ENCODE data around the gene MYO1D. TPM values are rescaled to one million over a fixed set of nuclear protein-coding genes. Genes with fewer than 3 reads are reported as not detected.
"Not testable (repeated sequence)": the region's sequence is repeated elsewhere in the genome, so short reads cannot be mapped to it uniquely, and the experiment has no call there.

Gene MYO1D
- total RNA-seq, 2 experiments from 2014 or later: 2.2 to 2.3 TPM

DNA sequence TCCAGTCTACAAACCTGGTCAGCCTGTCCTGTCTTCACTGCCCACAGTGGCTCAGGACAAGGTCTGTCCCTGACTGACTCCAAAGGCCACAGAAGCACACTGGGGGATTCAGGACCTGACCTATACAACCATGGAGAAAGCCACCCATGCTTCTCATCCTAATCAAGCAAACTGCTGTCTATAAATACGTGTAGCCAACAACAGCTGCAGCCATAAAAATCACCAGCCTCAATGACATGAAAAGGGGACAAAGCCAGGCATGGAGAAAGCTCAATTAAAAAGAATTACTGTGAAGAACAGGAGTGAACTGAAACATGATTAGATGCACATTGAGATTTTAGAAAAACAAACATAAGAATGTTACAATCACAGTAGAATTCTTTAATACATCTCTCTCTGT is 220.0 kb downstream of the MYO1D start:
- no peaks in the 10 kb centered on the region for H3K9me3 Mint-ChIP-seq (ENCODE audit: insufficient read depth)
- ATAC-seq (no peak), DNase-seq (no peak)
- peaks cover 1% of the 10 kb centered on the region for H3K36me3 Mint-ChIP-seq (ENCODE audit: low read depth)
- ChIA-PET CTCF (interaction anchor here (0.8 to 3.4 kb wide), 4 partner anchors 9 to 193 kb away, joined by 3 to 43 read pairs (median 10); no protein-coding TSS in a partner anchor), POLR2A (no interaction called here)
- H3K27me3 Mint-ChIP-seq (ENCODE audit: low read depth): peaks cover 8% of the 10 kb centered on the region
- H3K27ac Mint-ChIP-seq: no peak overlapping the region
- no peak overlapping the region for H3K4me3 Mint-ChIP-seq
- H3K4me1 Mint-ChIP-seq (ENCODE audit: low read depth): no peaks in the 10 kb centered on the region

DNA sequence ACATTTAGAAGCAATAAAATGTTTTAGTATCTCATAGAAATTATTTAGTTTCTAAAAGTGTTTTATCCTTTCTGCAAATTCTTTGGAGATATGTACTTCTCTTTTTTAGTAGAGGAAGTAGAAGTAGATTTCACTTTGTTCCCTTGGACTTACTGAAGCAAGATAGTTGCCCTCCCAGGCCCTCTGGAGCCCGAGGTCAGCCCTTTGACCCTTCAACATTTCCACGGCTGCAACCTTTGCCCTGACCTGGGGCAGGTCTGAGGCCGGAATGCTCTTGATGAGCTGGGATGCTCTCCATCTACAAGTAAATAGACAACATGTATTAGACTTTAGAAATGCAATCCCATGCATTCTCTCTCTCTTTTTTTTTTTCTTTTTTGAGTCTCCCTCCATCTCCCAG is 222.6 kb downstream of the MYO1D start:
- Mint-ChIP-seq H3K27ac (no peak overlapping the region), H3K36me3 (ENCODE audit: low read depth) (peaks cover 13% of the 10 kb centered on the region), H3K4me1 (ENCODE audit: low read depth) (no peaks in the 10 kb centered on the region), H3K9me3 (ENCODE audit: insufficient read depth) (peaks cover 20% of the 10 kb centered on the region), H3K4me3 (no peak overlapping the region), H3K27me3 (ENCODE audit: low read depth) (no peaks in the 10 kb centered on the region)
- ATAC-seq (no peak), DNase-seq (no peak)
- ChIA-PET CTCF (no interaction called here), POLR2A (no interaction called here)

DNA sequence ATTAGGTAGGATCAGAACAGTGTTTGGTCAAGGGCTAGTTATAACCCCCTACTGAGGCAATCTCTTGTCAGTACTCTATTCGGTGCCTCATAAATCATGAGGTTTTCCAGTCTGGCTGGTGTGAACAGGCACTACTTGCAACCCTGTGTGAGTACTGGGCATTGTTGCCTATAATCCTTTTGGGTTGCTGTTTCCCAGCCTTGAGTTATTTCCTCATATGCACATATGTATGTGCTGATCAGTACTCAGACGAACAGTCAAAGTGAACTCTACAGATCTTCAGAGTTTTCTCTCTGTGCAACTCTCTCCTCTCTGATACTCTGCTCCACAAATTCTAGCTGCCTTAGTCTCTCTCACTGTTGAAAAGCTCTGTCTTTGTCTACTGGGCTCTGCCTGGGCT is 225.8 kb downstream of the MYO1D start:
- no peaks in the 10 kb centered on the region for H3K27me3 Mint-ChIP-seq (ENCODE audit: low read depth)
- ChIA-PET POLR2A (no interaction called here), CTCF (interaction anchor here (6.6 kb wide), 1 partner anchor 7 kb away, joined by 43 read pairs; no protein-coding TSS in a partner anchor)
- peaks cover 13% of the 10 kb centered on the region for H3K36me3 Mint-ChIP-seq (ENCODE audit: low read depth)
- no peak for ATAC-seq
- peaks cover 26% of the 10 kb centered on the region for H3K9me3 Mint-ChIP-seq (ENCODE audit: insufficient read depth)
- H3K4me3 Mint-ChIP-seq: no peak overlapping the region
- no peak for DNase-seq
- H3K4me1 Mint-ChIP-seq (ENCODE audit: low read depth): no peaks in the 10 kb centered on the region
- H3K27ac Mint-ChIP-seq: no peak overlapping the region

DNA sequence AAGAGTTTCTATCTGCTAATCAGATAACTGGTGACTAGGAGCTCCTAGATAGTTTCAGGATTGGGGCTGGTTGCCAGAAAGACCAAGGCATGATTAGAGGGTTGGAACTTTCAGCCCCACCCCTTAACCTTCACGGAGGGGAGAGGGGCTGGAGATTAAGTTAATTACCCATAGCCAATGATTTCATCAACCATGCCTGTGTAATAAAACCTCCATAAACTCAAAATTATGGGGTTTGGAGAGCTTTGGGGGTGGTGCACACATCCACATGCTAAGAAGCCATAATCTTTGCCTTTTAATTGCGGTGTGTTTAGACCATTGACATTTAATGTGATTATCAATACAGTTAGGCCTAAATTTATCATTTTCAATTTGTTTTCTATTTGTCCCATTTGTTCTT is 228.5 kb downstream of the MYO1D start:
- ChIA-PET POLR2A (no interaction called here), CTCF (interaction anchor here (1.2 to 6.6 kb wide), 2 partner anchors 10 to 186 kb away, joined by 3 to 43 read pairs; no protein-coding TSS in a partner anchor)
- H3K36me3 Mint-ChIP-seq (ENCODE audit: low read depth): peaks cover 13% of the 10 kb centered on the region
- ATAC-seq (no peak), DNase-seq (no peak)
- H3K27ac Mint-ChIP-seq: no peak overlapping the region
- peaks cover 5% of the 10 kb centered on the region for H3K27me3 Mint-ChIP-seq (ENCODE audit: low read depth)
- no peaks in the 10 kb centered on the region for H3K4me1 Mint-ChIP-seq (ENCODE audit: low read depth)
- peaks cover 26% of the 10 kb centered on the region for H3K9me3 Mint-ChIP-seq (ENCODE audit: insufficient read depth)
- H3K4me3 Mint-ChIP-seq: no peak overlapping the region

DNA sequence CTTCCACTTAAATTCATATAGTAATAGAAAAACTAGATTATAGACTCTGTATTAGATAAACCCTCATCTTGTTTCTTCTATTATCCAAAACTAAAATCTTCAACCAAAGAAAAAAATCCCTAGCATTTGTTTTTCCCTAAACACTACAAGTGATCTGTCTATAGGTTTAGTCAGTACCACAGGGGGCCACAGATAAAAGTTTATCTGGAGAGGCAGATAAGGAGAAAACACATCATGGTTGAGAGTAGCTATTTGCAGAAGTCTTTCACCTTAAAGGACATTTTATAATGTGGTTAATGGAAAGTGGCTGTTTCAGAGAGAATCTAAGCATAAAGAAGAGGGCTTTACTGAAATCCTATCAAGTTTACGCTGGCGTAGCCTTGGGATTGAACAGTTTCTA is 230.0 kb downstream of the MYO1D start:
- Mint-ChIP-seq H3K27me3 (ENCODE audit: low read depth) (peaks cover 5% of the 10 kb centered on the region), H3K27ac (no peak overlapping the region), H3K36me3 (ENCODE audit: low read depth) (peaks cover 12% of the 10 kb centered on the region), H3K9me3 (ENCODE audit: insufficient read depth) (peaks cover 26% of the 10 kb centered on the region), H3K4me3 (no peak overlapping the region), H3K4me1 (ENCODE audit: low read depth) (no peaks in the 10 kb centered on the region)
- DNase-seq (no peak), ATAC-seq (no peak)
- POLR2A ChIA-PET: no interaction called here
- CTCF ChIA-PET: interaction anchor here (1.0 to 6.6 kb wide), 2 partner anchors 11 to 230 kb away, joined by 3 to 43 read pairs; partner anchors contain the start of gene MYO1D

DNA sequence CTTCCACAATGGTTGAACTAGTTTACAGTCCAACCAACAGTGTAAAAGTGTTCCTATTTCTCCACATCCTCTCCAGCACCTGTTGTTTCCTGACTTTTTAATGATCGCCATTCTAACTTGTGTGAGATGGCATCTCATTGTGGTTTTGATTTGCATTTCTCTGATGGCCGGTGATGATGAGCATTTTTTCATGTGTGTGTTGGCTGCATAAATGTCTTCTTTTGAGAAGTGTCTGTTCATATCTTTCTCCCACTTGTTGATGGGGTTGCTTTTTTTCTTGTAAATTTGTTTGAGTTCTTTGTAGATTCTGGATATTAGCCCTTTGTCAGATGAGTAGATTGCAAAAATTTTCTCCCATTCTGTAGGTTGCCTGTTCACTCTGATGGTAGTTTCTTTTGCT is 235.4 kb downstream of the MYO1D start:
- H3K36me3 Mint-ChIP-seq (ENCODE audit: low read depth); POLR2A ChIA-PET; ATAC-seq; DNase-seq; H3K27me3 Mint-ChIP-seq (ENCODE audit: low read depth); H3K9me3 Mint-ChIP-seq (ENCODE audit: insufficient read depth); CTCF ChIA-PET; H3K4me1 Mint-ChIP-seq (ENCODE audit: low read depth); H3K4me3 Mint-ChIP-seq; H3K27ac Mint-ChIP-seq: not testable (repeated sequence)

DNA sequence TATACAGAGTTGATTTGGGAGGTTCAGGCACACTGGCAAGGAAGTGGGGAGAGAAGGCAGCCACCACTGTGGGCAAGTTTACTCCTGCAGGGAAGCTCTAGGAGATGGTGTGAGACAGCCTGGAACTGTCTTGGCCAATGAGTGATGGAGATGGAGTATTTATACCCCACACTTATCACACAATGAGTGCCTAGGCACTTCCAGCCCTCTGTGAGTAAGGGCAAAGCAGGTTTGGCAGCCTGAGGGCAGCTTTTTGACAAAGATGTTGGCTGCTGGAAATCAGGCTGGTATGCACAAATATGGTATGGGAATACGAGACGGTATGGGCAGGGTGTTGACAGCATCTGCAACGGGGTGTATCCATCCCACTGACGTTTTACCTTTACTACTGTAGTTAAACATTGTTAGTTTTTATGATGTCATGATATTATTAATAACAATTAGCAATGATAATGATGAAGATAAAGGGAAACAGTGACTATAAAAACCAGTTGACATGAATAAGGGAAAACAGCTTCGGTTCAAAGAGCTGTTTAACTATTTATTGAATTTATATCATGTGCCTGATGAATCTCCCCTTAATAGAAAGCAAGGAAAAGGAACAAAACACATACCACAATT is 240.2 kb downstream of the MYO1D start:
- Mint-ChIP-seq H3K27me3 (ENCODE audit: low read depth) (peaks cover 2% of the 10 kb centered on the region), H3K9me3 (ENCODE audit: insufficient read depth) (no peaks in the 10 kb centered on the region), H3K27ac (no peak overlapping the region), H3K4me3 (no peak overlapping the region), H3K36me3 (ENCODE audit: low read depth) (no peaks in the 10 kb centered on the region), H3K4me1 (ENCODE audit: low read depth) (no peaks in the 10 kb centered on the region)
- POLR2A ChIA-PET: no interaction called here
- CTCF ChIA-PET: interaction anchor here (1.9 kb wide), 1 partner anchor 22 kb away, joined by 6 read pairs; no protein-coding TSS in a partner anchor
- ATAC-seq (no peak), DNase-seq (no peak)

DNA sequence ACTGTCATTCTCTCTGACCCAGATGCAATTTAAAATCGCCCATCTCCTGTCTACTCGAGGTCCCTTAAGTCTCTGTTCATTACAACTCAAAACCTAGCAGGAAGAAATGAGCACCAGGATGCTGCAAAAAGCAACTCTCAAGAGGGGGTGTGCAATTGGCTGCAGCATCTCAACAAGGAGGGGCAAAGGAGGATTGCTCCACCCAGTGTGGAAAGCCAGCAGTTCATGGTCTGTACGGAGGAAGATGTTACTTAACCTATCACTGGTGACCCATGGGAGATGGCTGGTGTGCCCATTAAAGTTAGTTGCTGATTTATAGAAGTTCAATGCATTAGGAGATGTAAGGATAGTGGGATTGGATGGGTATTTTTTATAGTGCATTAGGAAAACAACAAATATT is 242.8 kb downstream of the MYO1D start:
- ChIA-PET CTCF (no interaction called here), POLR2A (no interaction called here)
- Mint-ChIP-seq H3K36me3 (ENCODE audit: low read depth) (no peaks in the 10 kb centered on the region), H3K27me3 (ENCODE audit: low read depth) (no peaks in the 10 kb centered on the region), H3K4me1 (ENCODE audit: low read depth) (no peaks in the 10 kb centered on the region), H3K4me3 (no peak overlapping the region), H3K9me3 (ENCODE audit: insufficient read depth) (no peaks in the 10 kb centered on the region), H3K27ac (no peak overlapping the region)
- ATAC-seq: no peak
- DNase-seq: no peak

DNA sequence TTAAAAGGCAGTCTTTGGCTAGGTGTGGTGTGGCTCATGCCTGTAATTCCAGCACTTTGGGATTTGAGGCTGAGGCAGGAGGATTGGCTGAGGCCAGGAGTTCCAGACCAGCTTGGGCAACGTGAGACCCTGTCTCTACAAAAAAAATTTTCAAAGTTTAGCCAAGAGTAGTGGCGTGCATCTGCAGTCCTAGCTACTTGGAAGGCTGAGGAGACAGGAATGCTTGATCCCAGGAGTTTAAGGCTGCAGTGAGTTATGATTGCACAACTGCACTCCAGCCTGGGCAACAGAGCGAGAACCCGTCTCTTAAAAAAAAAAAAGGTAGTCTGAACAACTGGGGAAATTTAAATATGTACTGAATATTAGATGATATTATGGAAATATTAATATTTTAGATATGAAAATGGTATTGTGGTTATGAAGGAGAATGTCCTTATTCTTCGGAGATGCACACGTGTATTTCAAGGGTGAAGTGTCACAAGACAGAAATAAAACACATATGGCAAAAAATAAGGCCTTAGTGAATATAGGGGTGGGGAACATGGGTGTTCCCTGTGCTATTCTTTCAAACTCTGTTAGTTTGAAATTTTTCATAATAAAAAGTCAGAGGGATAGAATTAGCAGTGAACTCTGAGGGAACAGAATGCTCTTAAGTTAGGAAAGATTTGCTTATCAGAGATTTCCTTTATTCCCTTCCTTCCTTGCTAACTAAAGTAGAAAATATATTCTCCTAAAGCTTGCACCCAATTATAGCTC is 245.4 kb downstream of the MYO1D start:
- POLR2A ChIA-PET: no interaction called here
- DNase-seq (no peak), ATAC-seq (no peak)
- H3K4me1 Mint-ChIP-seq (ENCODE audit: low read depth): no peaks in the 10 kb centered on the region
- H3K4me3 Mint-ChIP-seq: no peak overlapping the region
- H3K36me3 Mint-ChIP-seq (ENCODE audit: low read depth): no peaks in the 10 kb centered on the region
- H3K27me3 Mint-ChIP-seq (ENCODE audit: low read depth): no peaks in the 10 kb centered on the region
- CTCF ChIA-PET: no interaction called here
- no peaks in the 10 kb centered on the region for H3K9me3 Mint-ChIP-seq (ENCODE audit: insufficient read depth)
- no peak overlapping the region for H3K27ac Mint-ChIP-seq

DNA sequence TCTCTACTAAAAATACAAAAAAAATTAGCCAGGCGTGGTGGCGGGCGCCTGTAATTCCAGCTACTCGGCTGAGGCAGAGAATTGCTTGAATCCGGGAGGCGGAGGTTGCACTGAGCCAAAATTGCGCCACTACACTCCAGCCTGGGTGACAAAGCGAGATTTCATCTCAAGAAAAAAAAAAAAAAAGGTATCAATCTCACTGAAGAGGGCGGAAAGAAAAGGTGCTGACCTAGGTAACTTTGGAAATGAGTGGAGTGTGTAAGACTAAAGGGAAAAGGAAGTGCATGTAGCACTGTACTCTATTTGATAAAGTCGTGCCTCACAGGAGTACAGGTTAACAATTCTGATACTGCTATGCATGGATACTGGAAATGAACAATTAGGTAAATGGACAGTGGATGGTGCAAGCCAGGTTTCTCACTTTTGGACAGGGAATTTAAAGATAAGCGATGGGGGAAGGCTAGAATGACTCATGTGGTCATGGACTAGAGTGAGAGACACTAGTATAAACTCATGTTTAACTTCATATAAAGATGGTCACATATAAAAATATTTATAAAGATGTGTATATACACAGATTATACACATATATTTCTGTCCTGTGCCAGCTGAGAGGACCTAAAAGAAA is 247.2 kb downstream of the MYO1D start:
- no peaks in the 10 kb centered on the region for H3K9me3 Mint-ChIP-seq (ENCODE audit: insufficient read depth)
- H3K27ac Mint-ChIP-seq: no peak overlapping the region
- CTCF ChIA-PET: no interaction called here
- H3K36me3 Mint-ChIP-seq (ENCODE audit: low read depth): no peaks in the 10 kb centered on the region
- DNase-seq (no peak), ATAC-seq (no peak)
- no peak overlapping the region for H3K4me3 Mint-ChIP-seq
- POLR2A ChIA-PET: no interaction called here
- no peaks in the 10 kb centered on the region for H3K27me3 Mint-ChIP-seq (ENCODE audit: low read depth)
- H3K4me1 Mint-ChIP-seq (ENCODE audit: low read depth): no peaks in the 10 kb centered on the region

DNA sequence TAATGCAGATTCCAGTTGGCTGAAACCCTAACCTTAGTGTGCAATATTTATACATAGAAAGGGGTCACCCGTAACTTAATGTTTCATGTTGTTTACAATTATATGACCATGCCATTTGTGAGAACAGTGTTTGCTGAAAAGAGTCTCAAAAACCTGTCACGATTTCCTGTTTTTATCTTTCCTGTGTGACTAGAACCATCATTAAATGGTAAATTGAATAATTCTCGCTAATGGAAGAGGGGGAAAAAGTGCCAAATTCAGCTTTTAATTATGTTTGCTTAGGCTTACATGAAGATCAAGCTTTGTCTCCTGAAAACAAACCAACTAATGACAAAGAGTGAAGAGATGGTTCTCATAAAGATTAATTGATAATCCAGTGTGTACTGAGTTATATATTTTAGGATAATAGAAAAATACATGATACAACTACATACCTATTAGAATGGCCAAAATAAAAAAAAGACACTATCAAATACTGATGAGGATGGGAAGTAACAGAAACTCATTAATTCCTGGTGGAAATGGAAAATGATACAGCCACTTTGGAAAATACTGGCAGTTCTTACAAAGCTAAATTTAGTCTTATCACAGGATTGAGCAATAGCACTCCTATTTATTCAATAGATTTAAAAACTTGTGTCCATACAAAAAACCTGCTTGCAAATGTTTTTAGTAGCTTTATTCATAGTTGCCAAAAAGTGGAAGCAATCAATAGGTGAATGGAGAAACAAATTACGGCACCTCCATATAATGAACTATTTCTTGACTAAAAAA is 248.5 kb downstream of the MYO1D start:
- Mint-ChIP-seq H3K9me3 (ENCODE audit: insufficient read depth) (no peaks in the 10 kb centered on the region), H3K27me3 (ENCODE audit: low read depth) (no peaks in the 10 kb centered on the region), H3K4me3 (no peak overlapping the region), H3K36me3 (ENCODE audit: low read depth) (no peaks in the 10 kb centered on the region), H3K27ac (no peak overlapping the region), H3K4me1 (ENCODE audit: low read depth) (no peaks in the 10 kb centered on the region)
- CTCF ChIA-PET: no interaction called here
- POLR2A ChIA-PET: no interaction called here
- DNase-seq (no peak), ATAC-seq (no peak)

All from activated CD8-positive, alpha-beta T cell treated with anti-CD3 and anti-CD28 coated beads, Interleukin-2, amount 10 ng/mL, durations not matched to agents 7 days and 5 days (primary cell).